Occipital lobe (tissue), 2 donors: Measurements from ENCODE around the gene KCTD16. TPM values are rescaled to one million over a fixed set of nuclear protein-coding genes. Genes with fewer than 3 reads are reported as not detected.

Experiments
- DNase-seq: peaks from one replicate; lab custom pipeline; 2025; lab: John Stamatoyannopoulos, UW
- total RNA-seq: library from RNA; depleted of rRNA; stranded (reverse); fragments of >200 nt; gene quantifications from one replicate; pipeline ENCODE4 v1.2.3, GENCODE V29; 2014

The KCTD16 gene
- total RNA-seq, 1 donor from 2014 or later: 23.6 TPM

DNA sequence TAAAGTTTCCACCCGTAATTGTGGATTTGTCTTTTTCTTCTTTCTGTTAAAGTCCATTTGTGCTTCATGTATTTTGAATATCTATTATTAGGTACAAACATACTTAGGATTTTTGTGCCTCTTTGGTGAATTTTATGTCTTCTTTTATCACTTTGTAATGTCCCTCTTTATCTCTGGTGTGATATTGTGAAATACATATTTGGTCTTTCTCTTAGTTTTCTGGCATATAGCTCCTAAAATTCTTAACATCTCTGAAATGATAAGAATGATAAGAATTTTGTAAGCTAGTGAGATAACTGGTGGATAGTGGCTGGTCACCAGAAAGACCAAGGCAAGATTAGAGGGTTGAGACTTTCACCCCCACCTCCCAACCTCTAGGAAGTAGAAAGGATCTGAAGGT is 111.1 kb downstream of the KCTD16 start:
- DNase-seq: no peak

- DNase-seq: no peak
These were observed 113.4 kb downstream of the KCTD16 start for GRCh38 chr5:144284036-144284435.

- peak; percentile 12 for DNase-seq
These were observed 114.3 kb downstream of the KCTD16 start for GRCh38 chr5:144284931-144285502.

GRCh38 chr5:144289277-144289676 is 118.6 kb downstream of the KCTD16 start:
- DNase-seq: no peak

DNA sequence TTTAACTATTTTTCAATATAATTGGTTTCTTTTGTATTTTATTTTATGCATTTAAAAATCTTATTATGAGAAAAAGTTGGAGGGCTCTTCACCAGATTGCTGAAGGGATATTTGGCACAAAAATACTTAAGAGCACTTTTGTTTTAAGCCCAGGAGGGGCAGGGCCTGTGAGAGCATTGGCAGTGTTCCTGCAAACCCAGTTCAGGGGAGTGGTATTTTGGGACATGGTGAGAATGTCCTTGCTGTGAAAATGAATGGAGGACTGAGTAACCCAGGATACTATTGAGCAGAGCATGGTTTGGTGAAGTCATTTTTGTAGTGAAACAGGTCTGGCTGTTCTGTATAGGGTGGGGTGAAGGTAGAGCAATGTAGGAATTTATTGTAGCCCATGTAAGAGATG is 121.4 kb downstream of the KCTD16 start:
- no peak for DNase-seq

DNA sequence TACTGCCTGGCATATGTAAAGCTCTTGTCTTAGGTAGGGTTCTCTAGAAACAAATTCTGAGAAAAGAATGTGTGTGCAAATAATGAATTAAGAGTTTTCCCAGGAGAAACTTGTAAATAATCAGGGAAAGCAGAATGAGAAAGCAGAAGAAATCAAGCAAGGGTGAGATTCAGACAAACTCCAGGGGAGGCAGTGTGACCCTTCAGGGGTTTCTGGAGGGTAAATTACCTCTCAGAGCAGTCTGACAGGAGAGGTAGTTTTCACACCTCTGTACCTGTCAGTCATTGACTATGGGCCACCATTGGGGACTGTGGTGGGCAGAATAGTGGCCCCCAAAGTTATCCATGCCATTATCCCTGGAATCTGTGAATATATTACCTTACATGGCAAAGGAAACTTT is 124.6 kb downstream of the KCTD16 start:
- DNase-seq: no peak

DNA sequence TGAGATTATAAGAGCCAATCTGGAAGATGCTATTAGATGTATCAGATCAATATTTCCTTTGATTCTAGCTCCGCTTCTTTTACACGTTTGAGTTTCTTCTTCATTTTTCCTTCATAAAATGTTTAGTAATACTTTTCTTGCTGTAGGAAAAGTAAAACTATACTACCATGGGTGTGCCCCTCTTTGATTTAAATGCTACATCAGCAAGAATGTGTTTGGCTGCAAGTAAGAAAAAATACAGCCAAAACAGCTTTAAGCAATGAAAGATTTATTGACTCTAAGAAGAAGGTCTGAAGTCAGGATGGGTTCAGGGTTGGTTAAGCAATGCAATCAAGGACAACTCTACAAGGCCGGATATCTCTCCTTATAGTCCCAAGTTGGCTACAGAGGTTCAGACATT is 126.4 kb downstream of the KCTD16 start:
- no peak for DNase-seq

DNA sequence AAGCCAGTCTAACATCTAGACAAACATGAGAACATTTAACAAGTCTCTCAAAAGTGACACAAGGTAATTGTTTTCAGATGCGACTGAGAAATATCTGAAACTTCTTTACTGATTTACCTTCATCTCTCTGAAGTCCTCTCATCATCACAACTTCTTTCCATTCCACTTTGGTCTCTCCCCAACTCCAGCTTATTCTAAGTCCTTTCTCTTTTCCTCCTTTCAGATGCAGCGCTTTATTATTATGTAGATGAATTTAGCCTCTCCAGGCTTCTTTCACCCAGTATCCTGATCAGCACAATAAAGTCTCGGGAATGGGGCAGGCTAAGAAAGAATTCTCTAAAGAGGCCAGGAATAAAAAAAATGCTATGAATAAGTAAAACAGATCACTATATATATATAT is 128.0 kb downstream of the KCTD16 start:
- no peak for DNase-seq

DNA sequence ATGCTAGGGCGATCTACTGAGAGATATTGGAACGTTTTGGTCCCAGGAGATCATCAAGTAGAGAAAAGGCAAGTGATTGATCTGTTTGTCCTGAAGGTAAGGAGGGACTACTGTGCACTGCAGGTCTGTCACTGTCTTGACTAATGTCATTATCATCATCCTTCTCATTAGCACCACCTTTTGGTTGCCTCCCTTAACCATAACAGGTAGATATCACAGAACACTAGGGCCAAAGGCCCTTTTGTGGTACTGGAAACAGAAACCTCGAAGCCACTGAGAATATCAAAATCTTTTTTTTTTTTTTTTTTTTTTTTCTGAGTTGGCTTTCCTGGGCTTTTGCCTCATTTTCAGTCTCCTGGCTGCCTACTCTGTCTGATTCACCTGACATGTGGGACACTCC is 134.0 kb downstream of the KCTD16 start:
- no peak for DNase-seq

DNA sequence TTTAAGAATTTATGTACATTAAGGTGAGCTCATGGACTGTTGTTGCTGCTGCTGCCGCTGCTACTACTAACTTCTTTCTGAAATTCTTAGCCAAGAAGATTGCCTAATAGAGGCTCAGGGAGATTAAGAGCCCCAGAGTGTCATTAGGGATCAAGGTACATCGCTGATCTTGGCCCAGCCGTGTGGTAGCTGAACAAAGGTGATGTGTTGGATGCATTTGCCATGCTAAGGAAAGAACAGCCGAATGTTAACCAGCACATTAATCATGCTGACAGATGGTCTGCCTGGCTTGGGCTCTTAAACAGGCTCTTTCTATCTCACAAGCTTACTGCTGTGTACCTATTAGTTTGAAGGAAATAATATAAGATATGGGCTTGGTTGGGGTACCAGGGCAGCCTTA is 137.1 kb downstream of the KCTD16 start:
- no peak for DNase-seq

DNA sequence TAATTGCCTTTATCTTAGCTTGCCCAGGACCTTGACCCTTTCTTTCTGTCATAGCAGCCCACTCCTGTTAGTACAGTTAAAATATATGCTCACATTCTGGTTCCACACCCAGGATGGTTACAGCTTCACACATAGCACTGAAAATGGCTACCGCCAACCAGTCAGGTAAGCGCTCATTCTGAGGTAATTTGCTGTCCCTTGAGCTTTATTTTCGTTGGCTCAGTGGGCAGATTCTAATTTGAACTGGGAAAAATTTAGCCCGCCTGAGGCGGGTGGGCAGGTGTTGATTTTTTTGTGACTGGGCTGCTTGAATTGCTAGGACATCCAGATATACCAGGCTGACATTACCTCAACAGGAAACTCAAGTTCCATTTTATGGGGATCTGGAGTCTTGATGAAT is 137.5 kb downstream of the KCTD16 start:
- DNase-seq: no peak

DNA sequence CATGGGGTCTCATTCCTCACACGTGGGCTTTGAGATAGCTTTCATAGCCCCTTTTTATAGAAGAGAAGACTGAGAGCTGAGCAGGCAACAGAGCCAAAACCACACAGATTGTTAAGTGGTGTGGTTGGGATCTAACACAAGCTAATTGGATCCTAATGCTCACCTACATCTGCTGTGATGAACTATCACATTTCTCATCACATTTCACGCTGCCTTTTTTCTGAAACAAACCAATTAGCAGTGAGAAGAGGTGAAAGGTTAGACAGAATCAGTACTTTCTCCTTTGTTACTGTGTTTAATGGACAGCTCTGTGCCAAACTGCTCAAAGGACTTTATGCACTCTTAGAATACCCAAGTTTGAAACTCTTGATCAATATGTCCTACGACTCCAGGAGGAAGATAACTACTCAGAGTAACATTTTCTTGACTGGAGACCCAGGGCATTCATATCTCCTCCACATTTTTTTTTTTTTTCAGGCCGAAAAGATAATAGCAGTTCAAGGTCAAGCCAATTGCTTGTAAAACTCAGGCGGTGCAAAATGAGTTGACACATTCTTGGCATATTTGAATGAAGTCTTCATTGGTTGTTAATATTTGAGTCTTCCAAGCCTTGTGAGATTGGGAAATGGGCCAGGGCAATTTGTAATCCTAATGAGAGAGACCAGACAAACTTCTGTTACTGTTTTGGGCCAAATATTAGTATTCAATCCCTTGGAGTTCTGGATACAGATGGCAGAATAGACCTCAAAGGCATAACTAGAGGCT is 138.4 kb downstream of the KCTD16 start:
- no peak for DNase-seq

DNA sequence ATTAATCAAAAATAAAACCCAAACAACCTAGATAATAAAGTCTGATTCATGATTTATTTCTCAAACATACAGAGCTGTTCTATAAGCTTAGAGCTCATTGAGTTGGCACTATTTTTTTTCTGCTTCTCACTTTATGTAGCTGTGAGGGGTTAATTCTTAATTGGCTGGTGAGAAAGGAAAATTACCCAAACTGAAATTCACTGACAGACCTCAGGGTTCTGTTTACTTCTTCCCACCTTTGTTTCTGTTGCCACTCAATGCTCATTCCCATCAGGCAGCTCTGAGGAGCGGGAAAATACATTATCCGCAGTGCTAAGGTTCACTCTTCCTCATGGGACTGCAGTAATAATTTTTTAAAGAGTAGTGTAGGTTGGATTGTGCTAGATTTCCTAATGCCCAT is 139.9 kb downstream of the KCTD16 start:
- no peak for DNase-seq

DNA sequence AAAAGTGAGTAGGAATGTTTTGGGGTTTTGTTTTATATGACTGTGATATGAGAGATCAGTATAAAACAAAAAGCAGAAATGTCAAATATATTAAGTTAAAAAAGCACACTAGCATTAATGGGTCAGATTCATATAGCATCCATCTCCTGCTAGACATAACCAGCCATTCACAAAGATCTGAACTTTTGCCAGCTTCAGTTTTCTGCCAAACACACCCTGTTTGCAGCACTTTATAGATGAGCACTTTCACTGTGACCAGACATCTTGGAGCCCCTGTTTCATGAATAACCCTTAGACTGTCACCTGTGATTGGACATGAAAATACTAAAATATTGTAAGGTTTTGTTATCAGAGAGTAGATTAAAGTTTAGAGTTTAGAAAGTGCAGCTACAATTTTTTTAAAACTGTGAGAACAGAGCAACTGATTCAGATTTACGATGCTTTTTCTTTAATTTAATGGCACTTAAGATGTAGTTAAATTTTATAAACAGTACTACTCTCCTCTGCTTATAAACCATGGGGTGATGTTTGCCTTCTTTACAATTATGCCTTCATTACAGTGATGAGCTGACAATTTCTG is 142.6 kb downstream of the KCTD16 start:
- no peak for DNase-seq

DNA sequence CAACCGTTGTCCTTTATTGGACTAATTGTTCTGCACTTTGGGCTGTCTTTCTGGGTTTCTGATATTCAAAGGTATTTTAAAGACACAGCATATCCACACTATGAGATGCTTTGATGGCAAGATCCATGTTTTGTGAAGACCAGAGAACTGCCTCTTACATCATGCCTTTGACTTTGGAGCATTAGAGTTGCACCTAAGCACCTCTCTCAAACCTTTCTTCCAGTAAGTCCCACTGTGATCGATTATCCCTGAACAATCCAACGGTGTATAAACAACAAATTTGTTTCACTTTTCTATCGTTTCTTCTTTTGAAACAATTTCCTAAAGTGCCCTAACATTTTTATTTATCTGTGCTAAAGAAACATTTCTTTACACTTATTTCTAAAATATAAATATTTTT is 144.4 kb downstream of the KCTD16 start:
- DNase-seq: no peak

DNA sequence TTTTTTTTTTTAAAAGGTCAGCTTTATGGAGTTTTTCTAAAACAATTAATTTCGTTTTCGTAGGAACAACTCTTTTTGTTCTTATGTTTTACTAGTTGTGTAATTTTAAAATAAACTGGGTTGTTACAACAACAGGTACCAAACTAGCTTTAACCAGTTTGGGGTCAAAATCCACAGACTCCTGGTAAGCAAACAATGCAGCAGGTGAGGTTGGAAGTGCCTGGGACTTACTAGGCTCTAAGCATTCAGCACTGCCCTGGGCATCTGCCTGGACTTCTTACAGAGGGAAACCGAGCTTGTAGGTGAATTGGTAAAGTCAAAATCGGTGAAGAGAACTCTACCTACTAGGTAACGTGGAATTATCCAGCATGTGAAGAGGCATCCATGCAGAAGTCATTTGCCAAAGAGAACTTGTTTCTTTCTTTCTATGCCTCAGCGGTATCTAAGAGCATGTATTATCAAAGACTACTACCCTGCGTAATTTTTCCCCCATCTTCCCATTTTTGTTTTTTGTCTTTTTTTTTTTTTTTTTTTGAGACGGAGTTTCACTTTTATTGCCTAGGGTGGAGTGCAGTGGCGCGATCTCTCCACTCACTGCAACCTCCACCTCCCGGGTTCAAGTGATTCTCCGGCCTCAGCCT is 145.4 kb downstream of the KCTD16 start:
- no peak for DNase-seq

- no peak for DNase-seq
These were observed 147.3 kb downstream of the KCTD16 start for GRCh38 chr5:144318011-144318410.

DNA sequence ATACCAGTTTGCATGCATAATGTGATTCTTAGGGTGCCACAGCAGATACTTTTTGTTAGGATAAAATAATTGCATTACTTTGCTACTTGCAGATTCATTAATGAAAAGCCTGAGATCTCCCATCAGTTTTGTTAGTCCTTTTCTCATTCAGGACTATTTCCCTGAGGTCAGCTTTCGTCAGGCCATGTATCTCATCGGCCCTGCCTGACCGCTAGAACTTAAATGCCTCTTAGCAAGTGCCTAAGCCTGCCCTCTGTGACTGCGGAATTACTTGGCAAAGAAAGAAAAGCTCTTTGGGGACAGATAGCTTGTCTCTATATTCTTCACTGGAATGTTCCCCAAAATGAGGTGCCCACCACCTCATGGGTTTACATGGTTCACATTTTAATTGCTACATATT is 147.8 kb downstream of the KCTD16 start:
- no peak for DNase-seq

DNA sequence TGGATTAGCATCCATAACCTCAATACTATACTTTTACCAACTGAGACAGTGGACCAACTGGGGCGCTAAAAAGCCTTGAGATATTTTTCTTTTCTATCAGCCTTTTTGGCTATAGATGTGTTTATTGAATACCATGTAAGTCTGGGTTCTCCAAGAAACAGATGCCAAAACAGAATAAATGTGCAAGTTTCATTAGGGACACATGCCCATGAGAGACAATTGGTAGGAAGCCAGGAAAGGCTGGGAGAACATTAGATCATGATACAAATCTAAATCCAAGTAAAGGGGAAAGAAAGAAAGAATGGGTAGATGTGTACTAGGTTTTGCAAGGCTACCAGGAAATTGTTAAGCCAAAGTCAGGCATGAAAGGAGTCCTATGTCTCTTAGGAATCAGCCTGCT is 152.5 kb downstream of the KCTD16 start:
- no peak for DNase-seq

DNA sequence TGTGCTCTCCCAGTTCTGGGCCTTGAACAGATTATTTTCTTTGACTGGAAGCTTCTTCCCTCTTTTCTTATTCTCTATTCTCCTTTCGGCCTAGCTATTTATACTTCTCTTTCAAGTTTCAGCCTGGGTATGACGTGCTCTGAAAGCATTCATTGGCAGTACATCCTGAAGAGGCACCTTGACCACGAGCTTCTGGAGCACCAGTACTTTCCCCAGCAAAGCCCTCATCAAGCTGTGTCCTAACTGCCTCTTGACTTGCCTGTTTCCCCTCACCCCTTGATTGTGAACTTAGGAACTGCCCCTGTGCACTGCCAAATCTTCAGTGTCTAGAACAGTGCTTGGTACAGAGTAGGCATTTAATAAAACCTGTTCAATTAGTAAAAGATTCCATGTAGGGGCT is 154.9 kb downstream of the KCTD16 start:
- no peak for DNase-seq

DNA sequence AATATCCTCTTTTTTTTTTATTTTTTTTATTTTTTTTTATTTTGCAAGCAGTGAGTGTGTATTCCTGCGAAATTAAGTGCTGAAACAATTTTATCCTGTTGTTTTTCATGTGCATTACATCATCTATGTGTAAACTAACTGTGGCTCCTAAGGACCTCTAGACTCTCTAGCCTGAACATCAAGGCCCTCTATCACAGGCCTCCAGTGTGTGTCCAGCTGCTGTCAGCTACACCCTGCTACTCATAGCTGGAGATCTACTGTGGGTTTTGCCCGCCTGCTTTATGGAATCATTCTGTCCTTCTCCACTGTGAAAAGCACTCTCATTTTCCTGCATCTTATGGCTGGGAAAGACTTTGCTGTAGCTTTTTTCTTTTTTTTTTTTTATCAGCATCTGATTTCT is 157.8 kb downstream of the KCTD16 start:
- DNase-seq: no peak

DNA sequence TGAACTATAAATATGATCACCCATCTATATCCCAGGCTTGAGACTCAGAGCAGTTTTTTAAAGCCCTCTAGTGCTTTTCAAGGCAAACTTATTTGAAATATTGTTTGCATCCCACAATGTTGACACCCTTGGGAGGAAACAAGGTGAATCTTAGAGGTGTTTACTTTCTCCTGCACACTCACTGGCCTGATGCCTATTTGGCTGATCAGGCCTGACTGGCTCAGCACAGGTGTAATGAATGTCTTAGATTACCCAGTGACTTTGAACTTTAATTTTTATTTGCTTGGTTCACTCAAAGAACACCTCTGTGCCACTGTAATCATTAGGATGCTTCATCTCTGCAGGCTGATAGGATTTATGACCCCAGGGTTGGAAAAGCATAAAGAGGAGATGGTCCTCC is 158.3 kb downstream of the KCTD16 start:
- no peak for DNase-seq

DNA sequence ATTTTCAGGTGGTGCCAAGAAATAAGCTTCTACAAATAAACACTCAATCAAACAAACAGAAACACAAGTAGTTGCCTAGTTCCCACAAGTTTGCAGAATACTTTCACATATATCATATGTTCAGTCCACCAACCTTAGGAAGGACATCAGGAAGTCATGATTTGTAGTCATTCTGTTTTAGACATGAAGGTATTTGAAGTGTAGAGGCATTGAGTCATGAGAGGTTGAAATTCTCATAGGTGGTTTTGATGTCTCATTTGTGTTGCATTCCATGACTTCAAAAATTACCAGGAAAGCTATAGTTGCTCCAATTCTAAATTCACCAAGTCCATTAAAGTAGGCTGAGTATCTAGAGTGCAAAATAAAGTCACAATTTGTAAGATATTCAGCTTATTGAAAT is 159.0 kb downstream of the KCTD16 start:
- DNase-seq: no peak
